Ascending aorta (tissue), 2 donors: Measurements from ENCODE around the gene FOXP1. TPM values are rescaled to one million over a fixed set of nuclear protein-coding genes. Genes with fewer than 3 reads are reported as not detected.

ENCODE experiments used
- DNase-seq, 2 donors: peaks; one replicate each; pipeline ENCODE4 v3.0.0-alpha.2; 2019; ENCODE audit warnings: low spot score in 2 of 2
- H3K27ac ChIP-seq, 2 donors: fragments of 200-600 bp; sonication (generic); one replicate each; pipeline ENCODE4 v1.5.1; 2016 to 2017; ENCODE audit warnings: mild to moderate bottlenecking in 1 of 2
- H3K27me3 ChIP-seq: fragments of 200-600 bp; sonication (generic); one replicate; pipeline ENCODE4 v1.5.1; 2017
- H3K36me3 ChIP-seq, 2 donors: fragments of 200-600 bp; sonication (generic); one replicate each; pipeline ENCODE4 v1.5.1; 2016
- H3K4me1 ChIP-seq, 2 donors: fragments of 200-600 bp; sonication (generic); one replicate each; pipeline ENCODE4 v1.5.1; 2016 to 2017; ENCODE audit warnings: mild to moderate bottlenecking in 1 of 2
- H3K4me3 ChIP-seq, 2 donors: fragments of 200-600 bp; sonication (generic); one replicate each; pipeline ENCODE4 v1.5.1; 2016 to 2017; ENCODE audit warnings: mild to moderate bottlenecking in 1 of 2
- H3K9me3 ChIP-seq, 2 donors: fragments of 200-600 bp; sonication (generic); one replicate each; pipeline ENCODE4 v1.5.1; 2016
- CTCF ChIP-seq, 3 experiments: fragments of 200-600 bp in 2 of 3; fragments of 450-650 bp in 1 of 3; sonication (generic) in 2 of 3; IDR thresholded peaks; one replicate each; pipeline ENCODE4 v1.5.1; 2016 to 2019; ENCODE audit warnings: antibody characterized with exemption in 3 of 3, mild to moderate bottlenecking in 1 of 3, moderate library complexity in 1 of 3
- intact Hi-C: fragments of 100-400 bp; cut with DNase I; formaldehyde crosslinking; loops from one replicate; pipeline ENCODE4 v1.15.1; 2023
- total RNA-seq: library from RNA; depleted of rRNA; stranded (reverse); fragments of >200 nt; gene quantifications from one replicate; pipeline ENCODE4 v1.1.0, GENCODE V29; 2016

The FOXP1 gene
- total RNA-seq, 1 donor from 2014 or later: 171 TPM

GRCh38 chr3:70933105-70933810 lies 650.3 kb downstream of the FOXP1 start:
- intact Hi-C loops: no loop called here
- Histone ChIP-seq H3K27ac (no peak overlapping the region), H3K27me3 (no peaks in the 10 kb centered on the region), H3K9me3 (no peaks in the 10 kb centered on the region), H3K4me1 (no peaks in the 10 kb centered on the region), H3K36me3 (no peaks in the 10 kb centered on the region), H3K4me3 (no peak overlapping the region)
- TF ChIP-seq CTCF (IDR thresholded peaks at IDR 0.05): no peak
- no peak for DNase-seq

- Histone ChIP-seq H3K27ac (no peak overlapping the region), H3K4me3 (no peak overlapping the region), H3K4me1 (no peaks in the 10 kb centered on the region), H3K27me3 (no peaks in the 10 kb centered on the region), H3K9me3 (no peaks in the 10 kb centered on the region), H3K36me3 (no peaks in the 10 kb centered on the region)
- TF ChIP-seq CTCF (IDR thresholded peaks at IDR 0.05): no peak
- intact Hi-C loops: no loop called here
- DNase-seq: no peak
Measured at GRCh38 chr3:70930066-70930465, 653.5 kb downstream of the FOXP1 start.

GRCh38 chr3:70927239-70927638 lies 656.3 kb downstream of the FOXP1 start:
- Histone ChIP-seq H3K4me1 (no peaks in the 10 kb centered on the region), H3K9me3 (no peaks in the 10 kb centered on the region), H3K36me3 (no peaks in the 10 kb centered on the region), H3K27me3 (no peaks in the 10 kb centered on the region), H3K4me3 (no peak overlapping the region), H3K27ac (no peak overlapping the region)
- TF ChIP-seq CTCF (IDR thresholded peaks at IDR 0.05): no peak
- no peak for DNase-seq
- intact Hi-C loops: no loop called here

GRCh38 chr3:70926835-70927234 lies 656.7 kb downstream of the FOXP1 start:
- no peak overlapping the region for H3K4me3 ChIP-seq
- no peaks in the 10 kb centered on the region for H3K36me3 ChIP-seq
- intact Hi-C loops: no loop called here
- no peaks in the 10 kb centered on the region for H3K4me1 ChIP-seq
- no peak for DNase-seq
- no peak for TF ChIP-seq CTCF (IDR thresholded peaks at IDR 0.05)
- H3K27me3 ChIP-seq: no peaks in the 10 kb centered on the region
- no peaks in the 10 kb centered on the region for H3K9me3 ChIP-seq
- no peak overlapping the region for H3K27ac ChIP-seq

- H3K9me3 ChIP-seq: no peaks in the 10 kb centered on the region
- peaks cover 0 to 7% of the 10 kb centered on the region in 2 donors for H3K4me1 ChIP-seq
- no peak for TF ChIP-seq CTCF (IDR thresholded peaks at IDR 0.05)
- H3K36me3 ChIP-seq: no peaks in the 10 kb centered on the region
- intact Hi-C loops: no loop called here
- H3K27ac ChIP-seq: peak overlapping the region; percentile 29 to 52
- H3K4me3 ChIP-seq: no peak overlapping the region
- no peaks in the 10 kb centered on the region for H3K27me3 ChIP-seq
- no peak for DNase-seq
Measured at GRCh38 chr3:70919661-70920060, 663.9 kb downstream of the FOXP1 start.

GRCh38 chr3:70919091-70919490 lies 664.4 kb downstream of the FOXP1 start:
- DNase-seq: no peak

More at GRCh38 chr3:70919091-70919490, 664.4 kb downstream of the FOXP1 start:
- Histone ChIP-seq H3K4me1 (peaks cover 0 to 11% of the 10 kb centered on the region in 2 donors), H3K9me3 (no peaks in the 10 kb centered on the region), H3K27me3 (no peaks in the 10 kb centered on the region), H3K27ac (peak overlapping the region; percentile 29 to 52), H3K4me3 (no peak overlapping the region), H3K36me3 (no peaks in the 10 kb centered on the region)
- intact Hi-C loops: no loop called here
- no peak for TF ChIP-seq CTCF (IDR thresholded peaks at IDR 0.05)
